ENCODE measurements around the gene DMD.

The DMD gene

GRCh38 chrX:32191316-32191715 lies 1020.0 kb downstream of the DMD start:
- no peak for DNase-seq

- no peak for DNase-seq
Measured at GRCh38 chrX:32185160-32185559, 1026.2 kb downstream of the DMD start.

GRCh38 chrX:32183066-32183465 lies 1028.3 kb downstream of the DMD start:
- no peak for DNase-seq

GRCh38 chrX:32176510-32176909 lies 1034.8 kb downstream of the DMD start:
- no peak for DNase-seq

GRCh38 chrX:32170481-32170880 lies 1040.9 kb downstream of the DMD start:
- DNase-seq: no peak

GRCh38 chrX:32155044-32155638 lies 1056.2 kb downstream of the DMD start:
- DNase-seq: no peak

GRCh38 chrX:32153585-32153984 lies 1057.8 kb downstream of the DMD start:
- no peak for DNase-seq

GRCh38 chrX:32150141-32150540 lies 1061.2 kb downstream of the DMD start:
- no peak for DNase-seq

- no peak for DNase-seq
Measured at GRCh38 chrX:32141841-32142240, 1069.5 kb downstream of the DMD start.

GRCh38 chrX:32139476-32139875 lies 1071.9 kb downstream of the DMD start:
- DNase-seq: no peak

GRCh38 chrX:32137525-32137924 lies 1073.8 kb downstream of the DMD start:
- DNase-seq: peak; percentile 1

- DNase-seq: no peak
Measured at GRCh38 chrX:32126997-32127396, 1084.4 kb downstream of the DMD start.

GRCh38 chrX:32118832-32119231 lies 1092.5 kb downstream of the DMD start:
- no peak for DNase-seq

- no peak for DNase-seq
Measured at GRCh38 chrX:32116047-32116446, 1095.3 kb downstream of the DMD start.

GRCh38 chrX:32087663-32088062 lies 1123.7 kb downstream of the DMD start:
- DNase-seq: no peak

- no peak for DNase-seq
Measured at GRCh38 chrX:32084757-32085156, 1126.6 kb downstream of the DMD start.

GRCh38 chrX:32048285-32048684 lies 1163.1 kb downstream of the DMD start:
- no peak for DNase-seq

GRCh38 chrX:32045149-32045548 lies 1166.2 kb downstream of the DMD start:
- DNase-seq: no peak

- no peak for DNase-seq
Measured at GRCh38 chrX:32041181-32041580, 1170.2 kb downstream of the DMD start.

GRCh38 chrX:32026772-32027171 lies 1184.6 kb downstream of the DMD start:
- no peak for DNase-seq

- DNase-seq: no peak
Measured at GRCh38 chrX:32024072-32024471, 1187.3 kb downstream of the DMD start.

GRCh38 chrX:32016195-32016594 lies 1195.2 kb downstream of the DMD start:
- no peak for DNase-seq

GRCh38 chrX:32010948-32011347 lies 1200.4 kb downstream of the DMD start:
- no peak for DNase-seq

- DNase-seq: no peak
Measured at GRCh38 chrX:32010212-32010611, 1201.1 kb downstream of the DMD start.

GRCh38 chrX:31993637-31994036 lies 1217.7 kb downstream of the DMD start:
- no peak for DNase-seq

Data from fibroblast of skin of back (primary cell).